ENCODE data around the gene SULT2A1. TPM values are rescaled to one million over a fixed set of nuclear protein-coding genes. Genes with fewer than 3 reads are reported as not detected.

Gene SULT2A1
- total and polyA plus RNA-seq, 8 donors = 0.11 to 0.38 (median 0.19) TPM; not detected in 2

- intact Hi-C loops (cut with DNase I) = no loop called here
Measured at GRCh38 chr19:47836038-47836437, 50.1 kb downstream of the SULT2A1 start.

GRCh38 chr19:47832723-47833122, 53.4 kb downstream of the SULT2A1 start:
- Histone ChIP-seq H3K27ac (no peak overlapping the region), H3K9me3 (no peaks in the 10 kb centered on the region), H3K4me1 (no peaks in the 10 kb centered on the region), H3K4me3 (no peak overlapping the region), H3K27me3 (peaks cover 0 to 47% of the 10 kb centered on the region in 2 donors), H3K36me3 (no peaks in the 10 kb centered on the region)
- DNase-seq (no peak), ATAC-seq (no peak)
- intact Hi-C loops (cut with DNase I) = no loop called here
- no peak for TF ChIP-seq CTCF (IDR thresholded peaks at IDR 0.05)

More at GRCh38 chr19:47836038-47836437, 50.1 kb downstream of the SULT2A1 start:
- Histone ChIP-seq H3K4me1 (no peaks in the 10 kb centered on the region), H3K4me3 (no peak overlapping the region), H3K27ac (no peak overlapping the region), H3K27me3 (peaks cover 0 to 35% of the 10 kb centered on the region in 2 donors), H3K9me3 (no peaks in the 10 kb centered on the region), H3K36me3 (no peaks in the 10 kb centered on the region)
- no peak for DNase-seq
- no peak for TF ChIP-seq CTCF (IDR thresholded peaks at IDR 0.05)
- no peak for ATAC-seq

- peaks cover 0 to 61% of the 10 kb centered on the region in 2 donors for H3K27me3 ChIP-seq
- no peaks in the 10 kb centered on the region for H3K4me1 ChIP-seq
- H3K9me3 ChIP-seq = peaks cover 0 to 4% of the 10 kb centered on the region in 2 donors
- H3K27ac ChIP-seq = no peak overlapping the region
- no peak for DNase-seq
- TF ChIP-seq CTCF (IDR thresholded peaks at IDR 0.05) = no peak
- intact Hi-C loops (cut with DNase I) = no loop called here
- H3K36me3 ChIP-seq = no peaks in the 10 kb centered on the region
- H3K4me3 ChIP-seq = no peak overlapping the region
- ATAC-seq = no peak
Measured at GRCh38 chr19:47826800-47827199, 59.3 kb downstream of the SULT2A1 start.

- TF ChIP-seq CTCF (IDR thresholded peaks at IDR 0.05) = no peak
- Histone ChIP-seq H3K4me3 (no peak overlapping the region), H3K27ac (no peak overlapping the region), H3K36me3 (no peaks in the 10 kb centered on the region), H3K4me1 (no peaks in the 10 kb centered on the region), H3K27me3 (peaks cover 0 to 62% of the 10 kb centered on the region in 2 donors), H3K9me3 (peaks cover 0 to 4% of the 10 kb centered on the region in 2 donors)
- DNase-seq (no peak), ATAC-seq (no peak)
- intact Hi-C loops (cut with DNase I) = no loop called here
Measured at GRCh38 chr19:47824396-47824795, 61.7 kb downstream of the SULT2A1 start.

GRCh38 chr19:47821460-47822020, 64.6 kb downstream of the SULT2A1 start, which contains the start of gene CRX:
CRX (plus strand) TSS chr19:47821937; CDS start chr19:47834444, 12,507 bp downstream.
- H3K4me1 ChIP-seq = no peaks in the 10 kb centered on the region
- DNase-seq (no peak), ATAC-seq (no peak)
- H3K4me3 ChIP-seq = no peak within 1 kb of the TSS
- no peaks in the 10 kb centered on the region for H3K36me3 ChIP-seq
- intact Hi-C loops (cut with DNase I) = no loop called here
- peaks cover 0 to 61% of the 10 kb centered on the region in 2 donors for H3K27me3 ChIP-seq
- H3K9me3 ChIP-seq = peaks cover 0 to under 1% of the 10 kb centered on the region in 2 donors
- no peak for TF ChIP-seq CTCF (IDR thresholded peaks at IDR 0.05)
- H3K27ac ChIP-seq = no peak within 1 kb of the TSS

Other genes with a start within 250 kb of the SULT2A1 start
- gene EHD2, start 172.9 kb downstream of the SULT2A1 start, total RNA-seq = 100 to 1,000 TPM; 195 to 263 TPM
- gene EHD2, start 172.9 kb downstream of the SULT2A1 start, polyA plus RNA-seq (ENCODE audit: insufficient read length in 6 of 6) = 100 to 1,000 TPM in 5 of 6 donors, 10 to 100 TPM in 1; 97.3 to 141 (median 122) TPM
- gene NOP53, start 140.8 kb downstream of the SULT2A1 start, total RNA-seq = 100 to 1,000 TPM; 130 to 157 TPM
- 100 to 1,000 TPM; 439 to 557 (median 478) TPM for gene NOP53, start 140.8 kb downstream of the SULT2A1 start, polyA plus RNA-seq (ENCODE audit: insufficient read length in 6 of 6)
- gene SELENOW, start 107.6 kb downstream of the SULT2A1 start, total RNA-seq = 100 to 1,000 TPM; 233 to 596 TPM
- 100 to 1,000 TPM; 161 to 238 (median 211) TPM for gene SELENOW, start 107.6 kb downstream of the SULT2A1 start, polyA plus RNA-seq (ENCODE audit: insufficient read length in 6 of 6)
- gene TPRX1, start 81.8 kb downstream of the SULT2A1 start, total RNA-seq = not detected
- not detected for gene TPRX1, start 81.8 kb downstream of the SULT2A1 start, polyA plus RNA-seq (ENCODE audit: insufficient read length in 6 of 6)
- gene CRX, start 64.4 kb downstream of the SULT2A1 start, total RNA-seq = not detected
- gene CRX, start 64.4 kb downstream of the SULT2A1 start, polyA plus RNA-seq (ENCODE audit: insufficient read length in 6 of 6) = under 1 TPM; 0.07 to 0.14 (median 0.07) TPM
- not detected for gene TPRX2, start 27.1 kb downstream of the SULT2A1 start, total RNA-seq
- not detected for gene TPRX2, start 27.1 kb downstream of the SULT2A1 start, polyA plus RNA-seq (ENCODE audit: insufficient read length in 6 of 6)
- not detected for gene BSPH1, start 105.9 kb upstream of the SULT2A1 start, total RNA-seq
- gene BSPH1, start 105.9 kb upstream of the SULT2A1 start, polyA plus RNA-seq (ENCODE audit: insufficient read length in 6 of 6) = not detected
- not detected for gene ELSPBP1, start 108.3 kb upstream of the SULT2A1 start, total RNA-seq
- not detected for gene ELSPBP1, start 108.3 kb upstream of the SULT2A1 start, polyA plus RNA-seq (ENCODE audit: insufficient read length in 6 of 6)
- gene CABP5, start 157.8 kb upstream of the SULT2A1 start, total RNA-seq = not detected
- not detected for gene CABP5, start 157.8 kb upstream of the SULT2A1 start, polyA plus RNA-seq (ENCODE audit: insufficient read length in 6 of 6)
- gene PLA2G4C, start 224.5 kb upstream of the SULT2A1 start, total RNA-seq = 10 to 100 TPM; 11.5 to 17.3 TPM
- 10 to 100 TPM in 4 of 6 donors, 1 to 10 TPM in 2; 6.6 to 14.5 (median 10.2) TPM for gene PLA2G4C, start 224.5 kb upstream of the SULT2A1 start, polyA plus RNA-seq (ENCODE audit: insufficient read length in 6 of 6)

Measured in left lung (tissue), 10 donors.